HuH-7 (cell line): ENCODE measurements around the gene USP51.
"Not testable (repeated sequence)": the region's sequence is repeated elsewhere in the genome, so short reads cannot be mapped to it uniquely, and the experiment has no call there.

Experiments used
- DNase-seq: peaks from one replicate; pipeline ENCODE4 v3.0.0; 2011; ENCODE audit warnings: low spot score

The USP51 gene

GRCh38 chrX:55465108-55465507, 24.5 kb downstream of the USP51 start:
- DNase-seq: not testable (repeated sequence)

- DNase-seq: not testable (repeated sequence)
Measured at GRCh38 chrX:55464050-55464449, 25.6 kb downstream of the USP51 start.

- not testable (repeated sequence) for DNase-seq
Measured at GRCh38 chrX:55459926-55460325, 29.7 kb downstream of the USP51 start.

- not testable (repeated sequence) for DNase-seq
Measured at GRCh38 chrX:55459426-55459825, 30.2 kb downstream of the USP51 start.

DNA sequence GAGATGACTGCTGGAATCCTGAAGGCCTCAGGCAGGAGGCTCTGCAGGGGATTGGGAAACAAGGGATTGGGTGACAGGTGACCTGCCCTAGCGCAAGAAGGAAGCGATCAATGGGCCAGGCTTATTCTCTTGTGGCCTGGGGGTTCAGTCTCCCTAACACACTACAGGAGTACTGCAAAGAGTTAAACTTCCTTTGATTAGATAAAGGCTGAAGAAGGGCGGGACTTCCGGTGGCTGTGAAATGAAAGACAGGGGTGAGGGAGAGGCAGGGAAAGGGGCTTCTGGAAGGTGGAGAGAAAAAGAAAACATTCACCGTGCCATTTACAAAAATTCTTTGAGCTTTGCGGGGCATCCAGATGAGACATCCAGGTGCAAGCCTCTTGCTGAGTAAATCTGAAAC, 33.9 kb downstream of the USP51 start:
- DNase-seq: not testable (repeated sequence)

GRCh38 chrX:55452833-55453124, 36.9 kb downstream of the USP51 start:
- no peak for DNase-seq

- DNase-seq: no peak
Measured at GRCh38 chrX:55451990-55452832, 37.4 kb downstream of the USP51 start, which contains the start of gene MAGEH1. MAGEH1 (plus strand) TSS chrX:55452127; CDS start chrX:55452375, 248 bp downstream.

GRCh38 chrX:55451626-55451989, 38.0 kb downstream of the USP51 start:
- DNase-seq: no peak

GRCh38 chrX:55451141-55451540, 38.5 kb downstream of the USP51 start:
- no peak for DNase-seq

DNA sequence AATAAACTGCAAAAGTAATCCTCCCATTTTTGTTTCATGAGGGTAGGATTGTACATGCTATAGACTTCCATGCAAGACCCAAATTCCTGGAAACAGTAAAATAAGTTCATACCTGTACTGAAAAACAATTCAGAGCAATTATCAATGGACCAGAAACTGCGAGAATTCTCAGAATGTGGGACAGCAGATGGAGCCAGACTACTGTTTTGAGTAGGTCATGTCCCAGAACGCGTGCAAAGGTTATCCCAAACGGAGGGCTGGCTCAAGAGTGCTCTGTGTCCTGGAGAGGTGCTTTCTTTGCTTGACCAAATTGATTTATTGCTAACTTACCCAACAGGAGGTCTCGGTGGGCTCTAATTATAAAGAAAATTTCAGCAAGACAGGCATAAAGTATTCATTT, 39.4 kb downstream of the USP51 start:
- DNase-seq: no peak

DNA sequence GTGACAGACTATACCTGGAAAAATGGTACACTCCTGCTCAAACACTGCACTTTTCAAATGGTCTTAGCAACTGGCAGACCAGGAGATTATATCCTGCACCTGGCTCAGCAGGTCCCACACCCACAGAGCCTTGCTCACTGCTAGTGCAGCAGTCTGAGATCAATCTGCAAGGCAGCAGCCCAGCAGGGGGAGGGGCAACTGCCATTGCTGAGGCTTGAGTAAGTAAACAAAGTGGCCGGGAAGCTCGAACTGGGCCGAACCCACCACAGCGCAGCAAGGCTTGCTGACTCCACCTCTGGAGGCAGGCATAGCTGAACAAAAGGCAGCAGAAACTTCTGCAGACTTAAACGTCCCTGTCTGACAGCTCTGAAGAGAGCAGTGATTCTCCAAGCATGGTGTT, 46.2 kb downstream of the USP51 start:
- not testable (repeated sequence) for DNase-seq
